NCI-H2029 treated with DMSO at 0.1 percent for 48 hours (cell line): Measurements from ENCODE around the gene SLC16A10.
"Not testable (repeated sequence)": the region's sequence is repeated elsewhere in the genome, so short reads cannot be mapped to it uniquely, and the experiment has no call there.

Source experiments
- DNase-seq: peaks from one replicate; lab custom pipeline; 2025; lab: John Stamatoyannopoulos, UW

The SLC16A10 gene

GRCh38 chr6:111086685-111087084 lies 618 bp upstream of the SLC16A10 start:
- DNase-seq = no peak

GRCh38 chr6:111087871-111088667 lies 766 bp downstream of the SLC16A10 start:
- DNase-seq = no peak

- no peak for DNase-seq
Measured at GRCh38 chr6:111088668-111089003, 1.3 kb downstream of the SLC16A10 start.

GRCh38 chr6:111090766-111091165 lies 3.5 kb downstream of the SLC16A10 start:
- no peak for DNase-seq

- no peak for DNase-seq
Measured at GRCh38 chr6:111091987-111092386, 4.7 kb downstream of the SLC16A10 start.

- DNase-seq = not testable (repeated sequence)
Measured at GRCh38 chr6:111095488-111095887, 8.2 kb downstream of the SLC16A10 start.

GRCh38 chr6:111096246-111096645 lies 8.9 kb downstream of the SLC16A10 start:
- peak; percentile 96 for DNase-seq

- no peak for DNase-seq
Measured at GRCh38 chr6:111098597-111098996, 11.3 kb downstream of the SLC16A10 start.

- no peak for DNase-seq
Measured at GRCh38 chr6:111101987-111102386, 14.7 kb downstream of the SLC16A10 start.

GRCh38 chr6:111105578-111105977 lies 18.3 kb downstream of the SLC16A10 start:
- peak; percentile 74 for DNase-seq

- no peak for DNase-seq
Measured at GRCh38 chr6:111107589-111107988, 20.3 kb downstream of the SLC16A10 start.

- no peak for DNase-seq
Measured at GRCh38 chr6:111110036-111110435, 22.7 kb downstream of the SLC16A10 start.

- no peak for DNase-seq
Measured at GRCh38 chr6:111113336-111114086, 26.2 kb downstream of the SLC16A10 start.

GRCh38 chr6:111114087-111114443 lies 26.8 kb downstream of the SLC16A10 start:
- no peak for DNase-seq

GRCh38 chr6:111114482-111114881 lies 27.2 kb downstream of the SLC16A10 start:
- DNase-seq = no peak

- DNase-seq = no peak
Measured at GRCh38 chr6:111118826-111119225, 31.5 kb downstream of the SLC16A10 start.

- DNase-seq = no peak
Measured at GRCh38 chr6:111119571-111120329, 32.4 kb downstream of the SLC16A10 start.

GRCh38 chr6:111121789-111122350 lies 34.6 kb downstream of the SLC16A10 start:
- no peak for DNase-seq

- DNase-seq = peak; percentile 29
Measured at GRCh38 chr6:111122458-111123286, 35.4 kb downstream of the SLC16A10 start.

- no peak for DNase-seq
Measured at GRCh38 chr6:111124406-111124805, 37.1 kb downstream of the SLC16A10 start.

GRCh38 chr6:111129013-111129412 lies 41.7 kb downstream of the SLC16A10 start:
- DNase-seq = no peak
